ENCODE data around the gene CARD19. TPM values are rescaled to one million over a fixed set of nuclear protein-coding genes. Genes with fewer than 3 reads are reported as not detected.

The CARD19 gene
- 51.1 and 55.4 TPM in 2 replicates for total RNA-seq

GRCh38 chr9:93096131-93096802 lies at the start of gene CARD19:
CARD19 (plus strand) TSS chr9:93096217; CDS start chr9:93096346, 129 bp downstream.

GRCh38 chr9:93058355-93059010 lies 37.5 kb upstream of the CARD19 start, which contains the start of gene SUSD3:
SUSD3 (plus strand) TSS chr9:93058701; CDS start chr9:93058743, 42 bp downstream.

GRCh38 chr9:93134015-93134739 lies 38.2 kb downstream of the CARD19 start, which contains the start of gene NINJ1:
NINJ1 (minus strand) TSS chr9:93134251; CDS start chr9:93134217, 34 bp downstream.

Other genes with a start within 250 kb of the CARD19 start
- 9.6 and 14.0 TPM in 2 replicates for gene ZNF484, start 218.2 kb upstream of the CARD19 start, total RNA-seq
- gene FGD3, start 148.7 kb upstream of the CARD19 start, total RNA-seq, result not detected in 2 replicates
- gene SUSD3, start 37.5 kb upstream of the CARD19 start, total RNA-seq, result not detected in 2 replicates
- 19.9 and 33.5 TPM in 2 replicates for gene NINJ1, start 38.0 kb downstream of the CARD19 start, total RNA-seq
- gene WNK2, start 87.9 kb downstream of the CARD19 start, total RNA-seq, result under 0.01 and 0.17 TPM in 2 replicates